ENCODE measurements around the gene SPAM1. TPM values are rescaled to one million over a fixed set of nuclear protein-coding genes. Genes with fewer than 3 reads are reported as not detected.

SPAM1 gene
- not detected for total RNA-seq (2021; fragmentation: NEBNext Ultra II Directional; extraction: Animal tissue kit (Norgen Biotek cat#: 25700))
- long read RNA-seq: 0 reads

DNA sequence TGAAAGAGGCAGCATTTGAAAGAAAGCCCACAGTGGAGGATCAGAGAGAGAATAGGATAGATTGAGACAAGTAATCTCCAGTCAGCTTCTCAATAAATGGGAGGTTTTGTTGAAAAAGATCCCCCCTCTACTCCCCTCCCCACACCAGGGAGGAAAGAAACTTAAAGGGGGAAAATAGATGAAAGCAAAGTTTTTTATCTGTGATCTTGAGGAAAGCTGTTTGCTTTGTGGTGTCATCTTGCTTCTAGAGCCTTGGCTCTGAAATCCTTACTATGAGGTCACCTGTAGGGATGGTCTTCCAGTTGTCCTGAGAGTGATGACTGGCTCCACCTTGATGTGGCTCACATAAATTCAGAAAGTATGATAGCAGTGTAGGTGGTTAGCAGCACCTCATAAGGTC lies at the start of gene SPAM1:
TSS of gene SPAM1 (plus strand) at position 301 of the 400 bp plus-strand sequence. CDS start 28,330 bp downstream, outside the sequence.
- TF ChIP-seq, protein P1, sequence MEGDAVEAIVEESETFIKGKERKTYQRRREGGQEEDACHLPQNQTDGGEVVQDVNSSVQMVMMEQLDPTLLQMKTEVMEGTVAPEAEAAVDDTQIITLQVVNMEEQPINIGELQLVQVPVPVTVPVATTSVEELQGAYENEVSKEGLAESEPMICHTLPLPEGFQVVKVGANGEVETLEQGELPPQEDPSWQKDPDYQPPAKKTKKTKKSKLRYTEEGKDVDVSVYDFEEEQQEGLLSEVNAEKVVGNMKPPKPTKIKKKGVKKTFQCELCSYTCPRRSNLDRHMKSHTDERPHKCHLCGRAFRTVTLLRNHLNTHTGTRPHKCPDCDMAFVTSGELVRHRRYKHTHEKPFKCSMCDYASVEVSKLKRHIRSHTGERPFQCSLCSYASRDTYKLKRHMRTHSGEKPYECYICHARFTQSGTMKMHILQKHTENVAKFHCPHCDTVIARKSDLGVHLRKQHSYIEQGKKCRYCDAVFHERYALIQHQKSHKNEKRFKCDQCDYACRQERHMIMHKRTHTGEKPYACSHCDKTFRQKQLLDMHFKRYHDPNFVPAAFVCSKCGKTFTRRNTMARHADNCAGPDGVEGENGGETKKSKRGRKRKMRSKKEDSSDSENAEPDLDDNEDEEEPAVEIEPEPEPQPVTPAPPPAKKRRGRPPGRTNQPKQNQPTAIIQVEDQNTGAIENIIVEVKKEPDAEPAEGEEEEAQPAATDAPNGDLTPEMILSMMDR (IDR thresholded peaks at IDR 0.05): no peak
- no peak for DNase-seq
- Mint-ChIP-seq H3K4me3 (no peak within 1 kb of the TSS), H3K4me1 (ENCODE audit: low read depth) (no peaks in the 10 kb centered on the region), H3K9me3 (peaks cover 42% of the 10 kb centered on the region), H3K27ac (no peak within 1 kb of the TSS), H3K36me3 (ENCODE audit: low read depth) (no peaks in the 10 kb centered on the region; the same call in 1 of the 2 replicates), H3K27me3 (ENCODE audit: insufficient read depth) (no peaks in the 10 kb centered on the region)

GRCh38 chr7:123876557-123877256 lies 48.3 kb upstream of the SPAM1 start:
- Mint-ChIP-seq H3K27me3 (ENCODE audit: insufficient read depth) (no peaks in the 10 kb centered on the region), H3K4me3 (no peak overlapping the region), H3K36me3 (ENCODE audit: low read depth) (no peaks in the 10 kb centered on the region), H3K27ac (no peak overlapping the region), H3K9me3 (no peaks in the 10 kb centered on the region), H3K4me1 (ENCODE audit: low read depth) (no peaks in the 10 kb centered on the region)
- TF ChIP-seq, protein P1 (IDR thresholded peaks at IDR 0.05): no peak
- no peak for DNase-seq

GRCh38 chr7:123879628-123880027 lies 45.4 kb upstream of the SPAM1 start:
- Mint-ChIP-seq H3K27me3 (ENCODE audit: insufficient read depth) (peaks cover 1% of the 10 kb centered on the region; the same call in 1 of the 2 replicates), H3K27ac (no peak overlapping the region), H3K4me3 (no peak overlapping the region), H3K36me3 (ENCODE audit: low read depth) (no peaks in the 10 kb centered on the region), H3K4me1 (ENCODE audit: low read depth) (no peaks in the 10 kb centered on the region), H3K9me3 (no peaks in the 10 kb centered on the region; the same call in 1 of the 2 replicates)
- no peak for DNase-seq
- TF ChIP-seq, protein P1 (IDR thresholded peaks at IDR 0.05): no peak

- no peak overlapping the region for H3K4me3 Mint-ChIP-seq
- DNase-seq: no peak
- TF ChIP-seq, protein P1 (IDR thresholded peaks at IDR 0.05): no peak
- H3K36me3 Mint-ChIP-seq (ENCODE audit: low read depth): no peaks in the 10 kb centered on the region
- no peaks in the 10 kb centered on the region; the same call in 1 of the 2 replicates for H3K9me3 Mint-ChIP-seq
- H3K4me1 Mint-ChIP-seq (ENCODE audit: low read depth): no peaks in the 10 kb centered on the region
- H3K27me3 Mint-ChIP-seq (ENCODE audit: insufficient read depth): peaks cover 1% of the 10 kb centered on the region; the same call in 1 of the 2 replicates
- no peak overlapping the region for H3K27ac Mint-ChIP-seq
These were observed 43.7 kb upstream of the SPAM1 start for GRCh38 chr7:123881300-123881699.

DNA sequence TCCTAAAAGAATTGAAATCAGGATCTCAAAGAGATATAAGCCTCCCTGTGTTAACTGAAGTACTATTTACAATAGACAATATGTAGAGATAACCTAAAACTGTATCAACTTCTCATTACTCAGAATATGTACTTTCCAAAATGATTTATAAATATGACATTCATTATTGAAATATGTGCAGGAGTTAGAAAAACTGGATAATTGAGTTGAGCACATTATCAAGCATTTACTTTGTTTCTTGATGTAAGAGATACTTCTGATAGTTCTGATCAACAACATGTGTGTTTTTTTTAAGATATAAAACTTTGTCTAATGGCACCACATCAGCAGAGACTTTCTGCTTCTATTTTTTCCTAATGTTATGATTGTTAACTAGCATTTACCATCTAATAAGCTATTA lies 41.9 kb upstream of the SPAM1 start:
- no peak for DNase-seq
- Mint-ChIP-seq H3K4me3 (no peak overlapping the region), H3K27ac (no peak overlapping the region), H3K36me3 (ENCODE audit: low read depth) (no peaks in the 10 kb centered on the region), H3K9me3 (no peaks in the 10 kb centered on the region; the same call in 1 of the 2 replicates), H3K27me3 (ENCODE audit: insufficient read depth) (peaks cover 1% of the 10 kb centered on the region; the same call in 1 of the 2 replicates), H3K4me1 (ENCODE audit: low read depth) (no peaks in the 10 kb centered on the region)
- TF ChIP-seq, protein P1 (IDR thresholded peaks at IDR 0.05): no peak
